Kidney tubule cell (primary cell): ENCODE measurements around the gene RABL6.
A peak's percentile ranks its signal among the peaks of the same experiment; 100 is the strongest.
"Not testable (repeated sequence)": the region's sequence is repeated elsewhere in the genome, so short reads cannot be mapped to it uniquely, and the experiment has no call there.

Source experiments
- DNase-seq: peaks from one replicate; pipeline ENCODE4 v3.0.0-alpha.2; 2018; ENCODE audit warnings: low spot score

RABL6 gene

GRCh38 chr9:136835162-136835931 is 27.6 kb downstream of the RABL6 start:
- no peak for DNase-seq

- no peak for DNase-seq
Measured at GRCh38 chr9:136835932-136836904, 28.5 kb downstream of the RABL6 start.

GRCh38 chr9:136837146-136837855 is 29.6 kb downstream of the RABL6 start:
- DNase-seq: no peak

GRCh38 chr9:136837856-136838277 is 30.1 kb downstream of the RABL6 start:
- not testable (repeated sequence) for DNase-seq

GRCh38 chr9:136838314-136839228 is 30.8 kb downstream of the RABL6 start:
- no peak for DNase-seq

GRCh38 chr9:136839229-136840139 is 31.7 kb downstream of the RABL6 start:
- DNase-seq: no peak

- no peak for DNase-seq
Measured at GRCh38 chr9:136840140-136840876, 32.6 kb downstream of the RABL6 start.

GRCh38 chr9:136840877-136841645 is 33.3 kb downstream of the RABL6 start:
- peak; percentile 79 for DNase-seq

GRCh38 chr9:136841646-136842379 is 34.1 kb downstream of the RABL6 start:
- DNase-seq: not testable (repeated sequence)

- DNase-seq: peak; percentile 78
Measured at GRCh38 chr9:136842380-136842948, 34.7 kb downstream of the RABL6 start, which contains the start of gene AJM1. AJM1 (plus strand) TSS chr9:136842478; CDS start chr9:136844415, 1,937 bp downstream.

- DNase-seq: not testable (repeated sequence)
Measured at GRCh38 chr9:136843159-136843800, 35.5 kb downstream of the RABL6 start.

GRCh38 chr9:136843801-136844740 is 36.3 kb downstream of the RABL6 start:
- not testable (repeated sequence) for DNase-seq

- DNase-seq: no peak
Measured at GRCh38 chr9:136844761-136845464, 37.2 kb downstream of the RABL6 start.

GRCh38 chr9:136845465-136846260 is 37.9 kb downstream of the RABL6 start:
- DNase-seq: no peak
